ENCODE data around the gene LNP1. TPM values are rescaled to one million over a fixed set of nuclear protein-coding genes. Genes with fewer than 3 reads are reported as not detected.

LNP1 gene
- total and polyA plus RNA-seq, 2 of the 13 experiments (the other 11 are each of a cell fraction or from before 2014, with no cell fraction given): 3.6 to 7.0 TPM

- TF ChIP-seq, protein P1, sequence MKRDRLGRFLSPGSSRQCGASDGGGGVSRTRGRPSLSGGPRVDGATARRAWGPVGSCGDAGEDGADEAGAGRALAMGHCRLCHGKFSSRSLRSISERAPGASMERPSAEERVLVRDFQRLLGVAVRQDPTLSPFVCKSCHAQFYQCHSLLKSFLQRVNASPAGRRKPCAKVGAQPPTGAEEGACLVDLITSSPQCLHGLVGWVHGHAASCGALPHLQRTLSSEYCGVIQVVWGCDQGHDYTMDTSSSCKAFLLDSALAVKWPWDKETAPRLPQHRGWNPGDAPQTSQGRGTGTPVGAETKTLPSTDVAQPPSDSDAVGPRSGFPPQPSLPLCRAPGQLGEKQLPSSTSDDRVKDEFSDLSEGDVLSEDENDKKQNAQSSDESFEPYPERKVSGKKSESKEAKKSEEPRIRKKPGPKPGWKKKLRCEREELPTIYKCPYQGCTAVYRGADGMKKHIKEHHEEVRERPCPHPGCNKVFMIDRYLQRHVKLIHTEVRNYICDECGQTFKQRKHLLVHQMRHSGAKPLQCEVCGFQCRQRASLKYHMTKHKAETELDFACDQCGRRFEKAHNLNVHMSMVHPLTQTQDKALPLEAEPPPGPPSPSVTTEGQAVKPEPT (CRISPR knock-in tag; IDR thresholded peaks at IDR 0.05; ENCODE audit: low read depth): peak; percentile 89; the same call in 1 of the 2 replicates
- TF ChIP-seq, protein P2, sequence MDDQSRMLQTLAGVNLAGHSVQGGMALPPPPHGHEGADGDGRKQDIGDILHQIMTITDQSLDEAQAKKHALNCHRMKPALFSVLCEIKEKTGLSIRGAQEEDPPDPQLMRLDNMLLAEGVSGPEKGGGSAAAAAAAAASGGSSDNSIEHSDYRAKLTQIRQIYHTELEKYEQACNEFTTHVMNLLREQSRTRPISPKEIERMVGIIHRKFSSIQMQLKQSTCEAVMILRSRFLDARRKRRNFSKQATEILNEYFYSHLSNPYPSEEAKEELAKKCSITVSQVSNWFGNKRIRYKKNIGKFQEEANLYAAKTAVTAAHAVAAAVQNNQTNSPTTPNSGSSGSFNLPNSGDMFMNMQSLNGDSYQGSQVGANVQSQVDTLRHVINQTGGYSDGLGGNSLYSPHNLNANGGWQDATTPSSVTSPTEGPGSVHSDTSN (CRISPR knock-in tag; IDR thresholded peaks at IDR 0.05; ENCODE audit: borderline replicate concordance): peak; percentile 96; the same call in 1 of the 2 replicates
- TF ChIP-seq, protein P3, sequence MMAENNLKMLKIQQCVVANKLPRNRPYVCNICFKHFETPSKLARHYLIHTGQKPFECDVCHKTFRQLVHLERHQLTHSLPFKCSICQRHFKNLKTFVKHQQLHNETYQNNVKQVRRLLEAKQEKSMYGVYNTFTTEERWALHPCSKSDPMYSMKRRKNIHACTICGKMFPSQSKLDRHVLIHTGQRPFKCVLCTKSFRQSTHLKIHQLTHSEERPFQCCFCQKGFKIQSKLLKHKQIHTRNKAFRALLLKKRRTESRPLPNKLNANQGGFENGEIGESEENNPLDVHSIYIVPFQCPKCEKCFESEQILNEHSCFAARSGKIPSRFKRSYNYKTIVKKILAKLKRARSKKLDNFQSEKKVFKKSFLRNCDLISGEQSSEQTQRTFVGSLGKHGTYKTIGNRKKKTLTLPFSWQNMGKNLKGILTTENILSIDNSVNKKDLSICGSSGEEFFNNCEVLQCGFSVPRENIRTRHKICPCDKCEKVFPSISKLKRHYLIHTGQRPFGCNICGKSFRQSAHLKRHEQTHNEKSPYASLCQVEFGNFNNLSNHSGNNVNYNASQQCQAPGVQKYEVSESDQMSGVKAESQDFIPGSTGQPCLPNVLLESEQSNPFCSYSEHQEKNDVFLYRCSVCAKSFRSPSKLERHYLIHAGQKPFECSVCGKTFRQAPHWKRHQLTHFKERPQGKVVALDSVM (CRISPR knock-in tag; IDR thresholded peaks at IDR 0.05): no peak; the same call in 1 of the 2 replicates
- TF ChIP-seq ZNF564 (CRISPR knock-in tag; IDR thresholded peaks at IDR 0.05) (peak; percentile 34; the same call in 1 of the 2 replicates), ETV5 (CRISPR knock-in tag; IDR thresholded peaks at IDR 0.05; ENCODE audit: borderline replicate concordance) (peak; percentile 57; the same call in 1 of the 2 replicates), SIN3A (IDR thresholded peaks at IDR 0.05; ENCODE audit: borderline replicate concordance, low read depth, low read length) (peak; percentile 11; the same call in 1 of the 2 replicates), MTF1 (CRISPR knock-in tag; IDR thresholded peaks at IDR 0.05) (0 out of 2 replicates have a peak, but pooled peaks have one; percentile 62), POLR2AphosphoS5 (IDR thresholded peaks at IDR 0.05; ENCODE audit: low read depth, low read length) (peak; percentile 66), ZNF839 (CRISPR knock-in tag; IDR thresholded peaks at IDR 0.05; ENCODE audit: borderline replicate concordance) (no peak), TOPORS (CRISPR knock-in tag; IDR thresholded peaks at IDR 0.05) (no peak), RBM22 (optimal IDR thresholded peaks at IDR 0.05; ENCODE audit: low read length) (no peak), ZBTB44 (CRISPR knock-in tag; IDR thresholded peaks at IDR 0.05) (peak; percentile 34; the same call in 1 of the 2 replicates), ZNF20 (CRISPR knock-in tag; IDR thresholded peaks at IDR 0.05) (no peak), ZNF138 (CRISPR knock-in tag; IDR thresholded peaks at IDR 0.05; ENCODE audit: low read depth) (no peak), ZNF225 (CRISPR knock-in tag; IDR thresholded peaks at IDR 0.05) (no peak), ZNF282 (IDR thresholded peaks at IDR 0.05; ENCODE audit: partially characterized antibody) (no peak), TCF7L2 (IDR thresholded peaks at IDR 0.05; ENCODE audit: low read depth, low read length) (no peak), TSC22D2 (CRISPR knock-in tag; IDR thresholded peaks at IDR 0.05; ENCODE audit: borderline replicate concordance) (peak; percentile 77; the same call in 1 of the 2 replicates)
- TF ChIP-seq, protein P4, sequence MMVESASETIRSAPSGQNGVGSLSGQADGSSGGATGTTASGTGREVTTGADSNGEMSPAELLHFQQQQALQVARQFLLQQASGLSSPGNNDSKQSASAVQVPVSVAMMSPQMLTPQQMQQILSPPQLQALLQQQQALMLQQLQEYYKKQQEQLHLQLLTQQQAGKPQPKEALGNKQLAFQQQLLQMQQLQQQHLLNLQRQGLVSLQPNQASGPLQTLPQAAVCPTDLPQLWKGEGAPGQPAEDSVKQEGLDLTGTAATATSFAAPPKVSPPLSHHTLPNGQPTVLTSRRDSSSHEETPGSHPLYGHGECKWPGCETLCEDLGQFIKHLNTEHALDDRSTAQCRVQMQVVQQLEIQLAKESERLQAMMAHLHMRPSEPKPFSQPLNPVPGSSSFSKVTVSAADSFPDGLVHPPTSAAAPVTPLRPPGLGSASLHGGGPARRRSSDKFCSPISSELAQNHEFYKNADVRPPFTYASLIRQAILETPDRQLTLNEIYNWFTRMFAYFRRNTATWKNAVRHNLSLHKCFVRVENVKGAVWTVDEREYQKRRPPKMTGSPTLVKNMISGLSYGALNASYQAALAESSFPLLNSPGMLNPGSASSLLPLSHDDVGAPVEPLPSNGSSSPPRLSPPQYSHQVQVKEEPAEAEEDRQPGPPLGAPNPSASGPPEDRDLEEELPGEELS (CRISPR knock-in tag; IDR thresholded peaks at IDR 0.05): peak; percentile 39; the same call in 1 of the 2 replicates
Measured at GRCh38 chr3:100492059-100493006, 91.0 kb downstream of the LNP1 start, which contains the start of gene TMEM45A (continued).
